Uterus (tissue), 4 donors: Measurements from ENCODE around the gene MEGF10. TPM values are rescaled to one million over a fixed set of nuclear protein-coding genes. Genes with fewer than 3 reads are reported as not detected.

Source experiments
- DNase-seq, 2 donors: peaks; one replicate each; pipeline ENCODE4 v3.0.0-alpha.2; 2019 to 2020
- H3K27ac ChIP-seq, 2 donors: fragments of 200-600 bp; sonication (generic); 1 replicate in 1 of 2; 2 replicates in 1 of 2; pipeline ENCODE4 v1.5.1; 2016 to 2018
- H3K27me3 ChIP-seq, 2 donors: fragments of 200-600 bp; sonication (generic); one replicate each; pipeline ENCODE4 v1.5.1; 2018 to 2019; ENCODE audit warnings: control low read depth in 1 of 2
- H3K36me3 ChIP-seq, 2 donors: fragments of 200-600 bp; sonication (generic); one replicate each; pipeline ENCODE4 v1.5.1; 2019; ENCODE audit warnings: control low read depth in 1 of 2
- H3K4me1 ChIP-seq, 2 donors: fragments of 200-600 bp; sonication (generic); one replicate each; pipeline ENCODE4 v1.5.1; 2018 to 2019; ENCODE audit warnings: control low read depth in 1 of 2
- H3K4me3 ChIP-seq, 2 donors: fragments of 200-600 bp; sonication (generic); 1 replicate in 1 of 2; 2 replicates in 1 of 2; pipeline ENCODE4 v1.5.1; 2018 to 2019; ENCODE audit warnings: mild to moderate bottlenecking in 1 of 2
- H3K9me3 ChIP-seq, 2 donors: fragments of 200-600 bp; sonication (generic); one replicate each; pipeline ENCODE4 v1.5.1; 2019; ENCODE audit warnings: control low read depth in 1 of 2
- CTCF ChIP-seq, 4 experiments: fragments of 200-600 bp in 2 of 4; fragments of 450-650 bp in 2 of 4; sonication (generic) in 2 of 4; IDR thresholded peaks; one replicate each; pipeline ENCODE4 v1.5.1; 2016 to 2019; ENCODE audit warnings: antibody characterized with exemption in 4 of 4, mild to moderate bottlenecking in 2 of 4, moderate library complexity in 1 of 4
- POLR2A ChIP-seq, 2 donors: fragments of 450-650 bp; IDR thresholded peaks; one replicate each; pipeline ENCODE4 v1.6.1; 2016; ENCODE audit warnings: antibody characterized with exemption in 2 of 2, mild to moderate bottlenecking in 1 of 2, moderate library complexity in 1 of 2
- intact Hi-C: fragments of 100-400 bp; cut with DNase I; formaldehyde crosslinking; loops from one replicate; pipeline ENCODE4 v1.15.1; 2023; ENCODE audit warnings: low total_unique reads
- total RNA-seq, 4 donors: library from RNA; depleted of rRNA in 3 of 4; stranded (reverse); fragments of >200 nt in 3 of 4; gene quantifications; one replicate each; pipeline versions ENCODE4 v1.1.0 to v1.2.4, GENCODE V29; 2014 to 2023
- donor health status: DM: yes; HTN: yes; CAD: no.

Gene MEGF10
- total RNA-seq, 4 donors from 2014 or later = 0.26 to 3.5 (median 1.6) TPM; not detected in 1

DNA sequence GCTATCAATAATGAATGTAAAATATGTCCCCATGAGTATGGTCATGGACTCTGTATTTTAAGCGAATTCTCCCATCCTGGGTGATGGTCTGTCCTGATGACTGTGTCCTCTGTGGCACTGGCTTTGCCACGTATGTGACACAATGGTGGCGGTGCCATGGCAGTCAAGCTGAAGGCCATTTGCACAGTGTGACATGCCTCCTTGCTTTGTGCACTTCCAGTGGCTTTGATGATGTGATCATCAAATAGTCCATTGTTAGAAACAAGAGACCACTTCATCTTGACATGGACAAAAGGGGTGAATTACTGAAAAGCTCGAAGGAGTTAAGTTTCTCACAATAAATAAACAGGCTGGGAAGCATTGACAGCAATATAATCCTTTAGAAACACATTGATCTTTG lies 195.9 kb downstream of the MEGF10 start:
- H3K36me3 ChIP-seq = no peaks in the 10 kb centered on the region
- intact Hi-C loops = no loop called here
- H3K27ac ChIP-seq = no peak overlapping the region
- no peaks in the 10 kb centered on the region for H3K27me3 ChIP-seq
- no peaks in the 10 kb centered on the region for H3K4me1 ChIP-seq
- DNase-seq = no peak
- TF ChIP-seq CTCF (IDR thresholded peaks at IDR 0.05) = no peak
- no peak for TF ChIP-seq POLR2A (IDR thresholded peaks at IDR 0.05)
- H3K9me3 ChIP-seq = no peaks in the 10 kb centered on the region
- no peak overlapping the region for H3K4me3 ChIP-seq

DNA sequence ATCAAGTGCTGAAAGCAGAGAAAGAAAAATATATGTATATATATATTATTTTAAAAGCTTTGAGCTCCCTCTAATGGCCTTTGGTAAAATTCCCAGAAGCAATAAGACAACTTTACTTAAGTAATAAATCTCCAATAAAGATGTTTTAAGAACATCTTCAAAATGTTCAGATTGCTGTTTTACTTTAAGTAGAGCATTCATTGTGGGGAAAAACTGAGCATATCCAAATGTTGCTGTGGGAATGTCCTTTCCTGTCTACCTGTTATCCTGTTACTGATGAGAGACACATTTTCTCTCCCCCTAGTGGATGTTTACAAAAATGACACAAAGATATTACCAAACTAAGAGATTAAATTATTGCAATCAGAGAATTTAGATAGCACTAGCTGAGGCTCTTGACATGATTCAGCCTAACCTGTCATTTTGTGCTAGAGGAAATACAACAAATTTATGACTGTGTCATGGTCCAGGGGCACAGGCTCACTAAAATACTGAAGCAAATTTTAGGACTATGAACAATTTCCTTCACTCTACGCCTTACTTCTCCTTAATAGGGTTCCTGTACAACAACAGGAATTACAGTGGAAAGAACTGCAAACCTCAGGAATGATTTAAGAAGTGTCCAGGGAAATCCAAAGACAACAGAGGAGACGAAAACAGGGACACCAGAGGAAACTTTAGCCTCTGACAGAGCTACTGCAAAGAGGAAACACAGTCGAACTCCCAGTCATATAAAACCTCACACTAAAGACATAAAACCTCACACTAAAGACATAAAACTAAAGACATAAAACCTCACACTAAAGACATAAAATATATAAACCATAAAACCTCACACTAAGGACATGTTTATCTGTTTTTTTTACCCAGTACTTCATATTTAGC lies 202.5 kb downstream of the MEGF10 start:
- Histone ChIP-seq H3K4me3 (no peak overlapping the region), H3K9me3 (no peaks in the 10 kb centered on the region), H3K27ac (no peak overlapping the region), H3K27me3 (no peaks in the 10 kb centered on the region), H3K36me3 (no peaks in the 10 kb centered on the region), H3K4me1 (no peaks in the 10 kb centered on the region)
- no peak for DNase-seq
- intact Hi-C loops = no loop called here
- TF ChIP-seq CTCF (IDR thresholded peaks at IDR 0.05) (peak; percentile 39 to 61 (median 50)), POLR2A (IDR thresholded peaks at IDR 0.05) (no peak)

GRCh38 chr5:127498548-127498947 lies 208.0 kb downstream of the MEGF10 start:
- no peaks in the 10 kb centered on the region for H3K4me1 ChIP-seq
- H3K36me3 ChIP-seq = no peaks in the 10 kb centered on the region
- no peak for DNase-seq
- H3K4me3 ChIP-seq = no peak overlapping the region
- H3K27me3 ChIP-seq = no peaks in the 10 kb centered on the region
- no peaks in the 10 kb centered on the region for H3K9me3 ChIP-seq
- intact Hi-C loops = no loop called here
- TF ChIP-seq POLR2A (IDR thresholded peaks at IDR 0.05) (no peak), CTCF (IDR thresholded peaks at IDR 0.05) (no peak)
- H3K27ac ChIP-seq = no peak overlapping the region

- Histone ChIP-seq H3K4me1 (no peaks in the 10 kb centered on the region), H3K9me3 (no peaks in the 10 kb centered on the region), H3K27ac (no peak overlapping the region), H3K27me3 (no peaks in the 10 kb centered on the region), H3K36me3 (no peaks in the 10 kb centered on the region), H3K4me3 (no peak overlapping the region)
- TF ChIP-seq POLR2A (IDR thresholded peaks at IDR 0.05) = no peak
- TF ChIP-seq CTCF (IDR thresholded peaks at IDR 0.05) = no peak
- DNase-seq = no peak
- intact Hi-C loops = no loop called here
Measured at GRCh38 chr5:127505905-127506304, 215.3 kb downstream of the MEGF10 start.

GRCh38 chr5:127506616-127507015 lies 216.0 kb downstream of the MEGF10 start:
- Histone ChIP-seq H3K36me3 (no peaks in the 10 kb centered on the region), H3K4me3 (no peak overlapping the region), H3K9me3 (no peaks in the 10 kb centered on the region), H3K27me3 (no peaks in the 10 kb centered on the region), H3K27ac (no peak overlapping the region), H3K4me1 (no peaks in the 10 kb centered on the region)
- no peak for DNase-seq
- TF ChIP-seq CTCF (IDR thresholded peaks at IDR 0.05) (no peak), POLR2A (IDR thresholded peaks at IDR 0.05) (no peak)
- intact Hi-C loops = no loop called here
